Mesothelial cell of epicardium (in vitro differentiated cells): ENCODE data around the gene NR3C2. TPM values are rescaled to one million over a fixed set of nuclear protein-coding genes. Genes with fewer than 3 reads are reported as not detected.

Experiments used
- DNase-seq, 2 experiments: peaks; one replicate each; pipeline ENCODE4 v3.0.0; 2021; ENCODE audit warnings: low spot score in 2 of 2; ENCODE audit not compliant: unreplicated experiment in 2 of 2
- H3K27ac Mint-ChIP-seq: 2 replicates; pipeline ENCODE4 v1.8.0; 2021; ENCODE audit warnings: mixed read lengths
- H3K27me3 Mint-ChIP-seq: 2 replicates; pipeline ENCODE4 v1.8.0; 2021; ENCODE audit warnings: low read depth, mixed read lengths
- H3K36me3 Mint-ChIP-seq: 2 replicates; pipeline ENCODE4 v1.8.0; 2021; ENCODE audit warnings: mixed read lengths
- H3K4me1 Mint-ChIP-seq: 2 replicates; pipeline ENCODE4 v1.8.0; 2021; ENCODE audit warnings: mixed read lengths
- H3K4me3 Mint-ChIP-seq: 2 replicates; pipeline ENCODE4 v1.8.0; 2021; ENCODE audit warnings: mild to moderate bottlenecking, moderate library complexity, mixed read lengths
- H3K9me3 Mint-ChIP-seq: 2 replicates; pipeline ENCODE4 v1.8.0; 2021; ENCODE audit warnings: mixed read lengths
- total RNA-seq: library from RNA; stranded (reverse); gene quantifications from 3 replicates; pipeline ENCODE4 v1.2.1, GENCODE V29; 2021
- TF ChIP-seq, protein P1 (sequence below): fragments of 200-600 bp; sonication (generic); IDR thresholded peaks from one replicate; pipeline ENCODE4 v1.5.0; 2021; ENCODE audit warnings: antibody characterized with exemption; ENCODE audit not compliant: unreplicated experiment

NR3C2 gene
- total RNA-seq = 4.0 to 5.3 TPM (median 5.2 TPM) in 3 replicates

DNA sequence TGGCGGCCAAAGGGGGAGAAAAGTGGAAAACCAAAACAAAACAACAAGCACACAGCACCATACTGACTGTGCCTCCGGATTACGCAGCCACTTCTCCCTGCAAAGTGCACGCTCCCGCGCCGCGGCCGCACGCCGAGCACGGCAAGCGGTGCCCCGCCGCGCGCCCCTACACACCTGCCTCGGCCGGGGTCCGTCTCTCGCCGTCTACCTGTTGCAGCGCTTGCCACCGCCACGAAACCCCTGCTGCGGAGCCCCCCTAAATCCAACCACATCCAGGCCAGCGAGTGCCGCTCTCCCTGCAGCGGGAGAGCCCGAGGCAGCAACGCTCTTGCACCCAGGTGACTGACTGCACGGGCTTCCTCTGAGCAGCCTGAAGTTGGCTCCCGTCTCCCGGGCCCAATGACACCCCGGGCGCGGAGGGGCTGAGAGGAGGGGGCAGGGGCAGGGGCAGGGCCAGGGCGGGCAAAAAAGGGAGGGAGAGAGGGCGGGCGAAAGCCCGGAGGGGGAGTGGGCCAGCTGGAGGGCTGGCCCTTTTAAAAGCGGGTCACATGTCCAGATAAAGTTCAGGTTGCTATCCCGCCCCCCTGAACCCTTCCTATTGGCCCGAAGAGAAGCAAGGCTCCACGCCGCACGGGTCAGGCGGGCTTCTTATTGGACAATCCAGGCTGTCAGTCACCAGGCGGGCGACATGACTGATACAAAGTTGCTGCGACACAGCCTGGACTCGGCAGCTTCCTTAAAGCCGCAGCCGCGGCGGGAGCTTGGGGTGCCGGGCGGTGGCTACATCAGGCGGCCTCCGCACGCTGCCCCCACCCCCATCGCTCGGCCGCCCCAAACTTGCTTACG lies at the start of gene NR3C2:
Gene NR3C2 (minus strand): TSS at position 429 of the 846 bp plus-strand sequence.
- Mint-ChIP-seq H3K9me3 (no peaks in the 10 kb centered on the region), H3K4me3 (peak within 1 kb of the TSS; percentile 97), H3K4me1 (peaks cover 22% of the 10 kb centered on the region), H3K36me3 (no peaks in the 10 kb centered on the region), H3K27me3 (peaks cover 83% of the 10 kb centered on the region), H3K27ac (peak within 1 kb of the TSS; percentile 25)
- DNase-seq = peak; percentile 94
- TF ChIP-seq, protein P1, sequence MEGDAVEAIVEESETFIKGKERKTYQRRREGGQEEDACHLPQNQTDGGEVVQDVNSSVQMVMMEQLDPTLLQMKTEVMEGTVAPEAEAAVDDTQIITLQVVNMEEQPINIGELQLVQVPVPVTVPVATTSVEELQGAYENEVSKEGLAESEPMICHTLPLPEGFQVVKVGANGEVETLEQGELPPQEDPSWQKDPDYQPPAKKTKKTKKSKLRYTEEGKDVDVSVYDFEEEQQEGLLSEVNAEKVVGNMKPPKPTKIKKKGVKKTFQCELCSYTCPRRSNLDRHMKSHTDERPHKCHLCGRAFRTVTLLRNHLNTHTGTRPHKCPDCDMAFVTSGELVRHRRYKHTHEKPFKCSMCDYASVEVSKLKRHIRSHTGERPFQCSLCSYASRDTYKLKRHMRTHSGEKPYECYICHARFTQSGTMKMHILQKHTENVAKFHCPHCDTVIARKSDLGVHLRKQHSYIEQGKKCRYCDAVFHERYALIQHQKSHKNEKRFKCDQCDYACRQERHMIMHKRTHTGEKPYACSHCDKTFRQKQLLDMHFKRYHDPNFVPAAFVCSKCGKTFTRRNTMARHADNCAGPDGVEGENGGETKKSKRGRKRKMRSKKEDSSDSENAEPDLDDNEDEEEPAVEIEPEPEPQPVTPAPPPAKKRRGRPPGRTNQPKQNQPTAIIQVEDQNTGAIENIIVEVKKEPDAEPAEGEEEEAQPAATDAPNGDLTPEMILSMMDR = no peak

DNA sequence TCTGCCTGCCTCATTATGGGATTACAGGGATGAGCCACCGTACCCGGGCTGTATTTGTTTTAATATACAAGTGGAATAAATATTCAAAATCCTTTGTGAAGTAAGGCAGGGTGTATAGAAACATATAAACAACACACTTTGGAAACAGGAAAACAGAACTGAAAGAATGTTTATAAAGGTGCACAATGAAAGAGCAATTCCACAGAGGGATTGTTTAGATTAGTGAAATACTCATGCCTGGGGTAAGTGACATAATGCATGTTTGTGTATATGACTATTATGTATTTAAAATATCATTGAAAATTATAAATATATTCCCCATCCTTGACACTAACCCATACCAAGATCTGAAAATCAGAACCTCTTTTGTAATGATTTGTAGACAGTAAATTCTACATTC lies 45.0 kb upstream of the NR3C2 start:
- TF ChIP-seq, protein P1 = no peak
- Mint-ChIP-seq H3K9me3 (peaks cover 10% of the 10 kb centered on the region), H3K4me1 (no peaks in the 10 kb centered on the region), H3K36me3 (no peaks in the 10 kb centered on the region), H3K4me3 (no peak overlapping the region), H3K27ac (no peak overlapping the region), H3K27me3 (peaks cover 6% of the 10 kb centered on the region)
- no peak for DNase-seq

DNA sequence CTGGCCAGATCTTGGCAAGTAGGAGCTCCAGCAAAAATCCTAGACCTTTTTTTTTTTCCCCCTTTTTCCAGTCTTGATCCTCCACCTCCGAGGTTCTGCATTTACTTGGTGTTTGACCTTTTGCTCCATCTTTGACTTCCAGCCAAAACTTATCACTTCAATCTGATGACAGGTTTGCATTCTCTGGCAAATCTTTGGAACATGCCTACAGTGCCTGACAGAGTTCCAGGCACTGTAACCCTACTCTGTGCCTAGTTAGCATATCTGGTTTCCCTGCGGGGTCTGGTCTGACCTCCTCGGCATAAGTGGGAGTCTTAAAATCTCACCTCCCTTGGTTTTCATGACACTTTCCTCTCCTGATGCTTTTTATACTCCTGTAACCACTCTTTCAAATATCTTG lies 39.4 kb upstream of the NR3C2 start:
- DNase-seq = no peak
- no peaks in the 10 kb centered on the region for H3K4me1 Mint-ChIP-seq
- no peaks in the 10 kb centered on the region for H3K36me3 Mint-ChIP-seq
- no peak overlapping the region for H3K4me3 Mint-ChIP-seq
- peaks cover 6% of the 10 kb centered on the region for H3K27me3 Mint-ChIP-seq
- TF ChIP-seq, protein P1 = no peak
- peaks cover 13% of the 10 kb centered on the region for H3K9me3 Mint-ChIP-seq
- no peak overlapping the region for H3K27ac Mint-ChIP-seq

DNA sequence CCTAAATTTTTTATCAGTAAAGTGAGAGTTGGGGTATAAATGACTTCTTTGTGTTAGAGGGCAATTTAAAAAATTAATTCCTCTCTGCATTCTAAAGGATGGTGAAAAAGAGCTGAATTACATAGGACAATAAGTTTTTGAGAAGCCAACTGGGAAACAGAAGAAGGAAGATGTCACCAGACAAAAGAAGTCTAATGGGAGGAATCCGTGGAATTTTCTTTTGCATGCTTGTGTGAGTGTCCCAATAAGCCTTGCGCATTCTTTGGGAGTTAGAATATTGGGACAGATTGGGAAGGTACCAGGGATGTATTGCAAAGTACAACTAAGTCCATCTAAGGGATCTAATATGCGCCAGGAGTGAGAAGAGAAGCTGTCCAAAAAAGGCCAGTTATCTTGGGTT lies 35.1 kb upstream of the NR3C2 start:
- H3K4me1 Mint-ChIP-seq = no peaks in the 10 kb centered on the region
- H3K9me3 Mint-ChIP-seq = peaks cover 23% of the 10 kb centered on the region
- no peak overlapping the region for H3K27ac Mint-ChIP-seq
- peaks cover 2% of the 10 kb centered on the region for H3K27me3 Mint-ChIP-seq
- H3K36me3 Mint-ChIP-seq = no peaks in the 10 kb centered on the region
- H3K4me3 Mint-ChIP-seq = no peak overlapping the region
- DNase-seq = no peak
- TF ChIP-seq, protein P1 = no peak

DNA sequence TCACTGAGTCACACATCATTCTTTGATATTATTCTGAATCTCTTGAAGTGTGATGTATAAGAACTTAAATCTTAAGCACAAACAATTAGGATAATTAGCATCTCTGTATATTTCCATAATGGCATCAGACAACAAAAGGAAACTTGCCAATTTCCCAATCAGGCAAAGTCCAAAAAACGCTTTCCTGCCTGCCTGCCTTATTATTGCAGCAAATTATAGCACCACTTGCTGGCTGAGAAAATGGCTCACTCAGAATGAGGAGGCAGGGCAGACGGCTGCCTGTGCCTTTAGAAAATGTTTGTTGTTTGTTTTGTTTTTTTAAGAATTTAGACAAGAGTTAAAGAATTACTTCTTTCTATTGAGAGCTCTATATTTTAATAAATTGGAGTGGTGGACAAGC lies 27.7 kb upstream of the NR3C2 start:
- peaks cover 13% of the 10 kb centered on the region for H3K9me3 Mint-ChIP-seq
- no peaks in the 10 kb centered on the region for H3K4me1 Mint-ChIP-seq
- DNase-seq = no peak
- peaks cover 39% of the 10 kb centered on the region for H3K27me3 Mint-ChIP-seq
- no peak overlapping the region for H3K27ac Mint-ChIP-seq
- no peaks in the 10 kb centered on the region for H3K36me3 Mint-ChIP-seq
- TF ChIP-seq, protein P1 = no peak
- H3K4me3 Mint-ChIP-seq = no peak overlapping the region
